Effector CD4-positive, alpha-beta T cell (primary cell): ENCODE results near the gene SDHAF3.
A peak's percentile ranks its signal among the peaks of the same experiment; 100 is the strongest.
"Not testable (repeated sequence)": the region's sequence is repeated elsewhere in the genome, so short reads cannot be mapped to it uniquely, and the experiment has no call there.

Experiments
- DNase-seq: peaks from one replicate; pipeline ENCODE4 v3.0.0-alpha.2; 2020
- total RNA-seq: gene quantifications from one replicate; lab custom pipeline; 2026; lab: John Stamatoyannopoulos, UW

SDHAF3 gene
- 3.0 reads per million, percentile 10 among the genes with 10 or more reads in this experiment for total RNA-seq

DNA sequence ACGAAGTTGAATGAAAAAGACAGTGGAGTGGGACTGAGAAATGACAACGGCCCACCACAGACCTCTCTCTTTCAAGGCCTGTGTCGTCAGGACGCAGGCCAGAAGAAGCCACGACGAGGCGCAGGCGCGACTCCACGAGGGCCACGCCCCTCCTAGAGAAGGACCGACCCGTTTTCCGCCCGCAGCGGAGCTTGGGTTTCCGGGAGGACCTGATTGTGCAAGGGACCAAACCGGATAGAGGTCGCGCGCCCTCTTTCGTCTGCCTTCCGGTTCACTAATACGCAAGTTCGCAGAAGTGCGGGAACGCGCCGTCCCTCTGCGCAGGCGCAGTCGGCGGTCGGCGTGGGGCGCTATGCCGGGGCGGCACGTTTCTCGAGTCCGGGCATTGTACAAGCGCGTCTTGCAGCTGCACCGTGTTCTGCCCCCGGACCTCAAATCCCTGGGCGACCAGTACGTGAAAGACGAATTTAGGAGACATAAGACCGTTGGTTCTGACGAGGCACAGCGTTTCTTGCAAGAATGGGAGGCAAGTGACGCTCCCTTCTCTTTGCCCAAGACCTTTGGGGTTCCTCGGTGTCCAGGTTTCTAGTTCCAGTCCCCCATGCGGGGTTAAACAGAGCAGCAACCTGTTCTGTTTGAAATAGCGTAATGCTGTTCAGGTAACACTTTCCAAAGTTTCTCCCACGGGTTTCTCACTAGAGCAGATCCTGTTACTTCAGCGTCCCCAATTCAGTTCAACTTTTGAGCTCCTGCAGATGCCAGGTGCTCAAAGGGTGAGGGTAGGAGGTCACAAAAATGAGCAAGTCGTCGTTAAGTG is at the start of gene SDHAF3:
Gene SDHAF3 (plus strand): TSS at position 327 of the 817 bp plus-strand sequence. CDS start 26 bp downstream, at position 353.
- DNase-seq: peak; percentile 97

DNA sequence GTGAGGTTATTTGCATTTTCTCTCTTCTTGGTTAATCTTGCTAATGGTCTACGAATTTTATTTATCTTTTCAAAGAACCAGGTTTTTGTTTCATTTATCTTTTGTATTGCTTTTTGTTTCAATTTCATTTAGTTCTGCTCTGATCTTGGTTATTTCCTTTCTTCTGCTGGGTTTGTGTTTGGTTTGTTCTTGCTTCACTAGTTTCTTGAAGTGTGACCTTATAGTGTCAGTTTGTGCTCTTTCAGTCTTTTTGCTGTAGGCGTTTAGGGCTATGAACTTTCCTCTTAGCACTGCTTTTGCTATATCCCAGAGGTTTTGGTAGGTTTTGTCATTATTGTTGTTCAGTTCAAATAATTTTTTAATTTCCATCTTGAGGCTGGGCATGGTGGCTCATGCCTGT is 45.5 kb upstream of the SDHAF3 start:
- DNase-seq: not testable (repeated sequence)

DNA sequence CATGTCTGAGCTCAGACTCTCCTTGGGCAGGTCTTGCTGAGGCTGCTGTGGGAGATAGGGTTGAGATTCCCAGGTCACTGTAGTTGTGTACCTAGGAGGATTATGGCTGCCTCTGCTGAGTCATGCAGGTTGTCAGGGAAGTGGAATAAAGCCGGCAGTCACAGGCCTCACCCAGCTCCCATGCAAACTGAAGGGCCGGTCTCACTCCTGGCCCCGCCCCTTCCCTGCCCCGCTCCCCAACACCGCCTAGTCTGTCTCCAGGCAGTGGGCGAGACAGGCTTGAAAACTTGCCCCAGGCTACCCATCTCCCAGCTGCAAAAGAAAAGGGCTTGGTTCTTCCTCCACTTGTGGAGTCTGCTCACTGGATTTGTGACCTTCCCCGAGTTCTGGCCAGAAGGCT is 41.6 kb upstream of the SDHAF3 start:
- DNase-seq: no peak

DNA sequence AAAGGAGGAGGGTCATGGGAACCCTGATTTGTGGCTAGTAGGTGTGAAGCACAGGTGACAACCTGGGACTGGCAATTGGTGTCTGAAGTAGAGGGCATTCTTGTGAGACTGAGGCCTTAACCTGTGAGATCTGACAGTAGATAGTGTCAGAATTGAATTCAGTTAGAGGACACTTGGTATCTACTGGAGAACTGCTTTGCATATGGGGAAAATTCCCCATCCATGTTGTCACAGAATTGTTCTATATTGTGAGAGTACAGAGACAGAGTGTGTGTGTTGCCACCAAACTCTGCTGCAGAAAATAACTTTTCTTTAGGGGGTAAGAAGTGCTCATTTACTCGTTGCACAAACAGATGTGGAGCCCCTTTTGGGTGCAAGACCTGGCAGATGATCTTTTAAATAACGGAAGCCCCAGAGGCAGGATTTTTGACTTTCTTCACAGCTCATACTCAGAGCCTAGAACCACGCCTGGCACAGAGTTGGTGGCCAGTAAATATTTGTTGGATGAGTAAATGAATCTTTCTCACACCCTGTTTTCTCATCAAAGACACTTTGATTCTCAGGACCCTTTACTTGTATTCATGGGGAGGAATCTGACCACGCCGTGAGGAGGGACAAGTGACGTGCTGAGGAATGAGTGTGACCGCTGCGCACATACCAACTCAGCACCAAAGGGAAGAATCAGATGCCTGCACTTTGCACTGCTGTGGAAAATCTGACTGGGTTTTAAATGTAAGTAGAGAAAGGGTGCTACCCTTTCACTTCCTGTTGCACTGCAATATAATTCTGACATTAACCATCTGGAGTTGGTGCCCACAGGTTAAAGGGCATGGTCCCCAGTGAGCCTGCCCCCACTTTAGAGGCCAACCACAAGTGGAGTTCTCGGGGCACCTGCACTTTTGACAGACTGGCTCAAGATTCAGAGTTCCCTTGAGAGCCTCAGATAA is 39.2 kb upstream of the SDHAF3 start:
- DNase-seq: no peak

DNA sequence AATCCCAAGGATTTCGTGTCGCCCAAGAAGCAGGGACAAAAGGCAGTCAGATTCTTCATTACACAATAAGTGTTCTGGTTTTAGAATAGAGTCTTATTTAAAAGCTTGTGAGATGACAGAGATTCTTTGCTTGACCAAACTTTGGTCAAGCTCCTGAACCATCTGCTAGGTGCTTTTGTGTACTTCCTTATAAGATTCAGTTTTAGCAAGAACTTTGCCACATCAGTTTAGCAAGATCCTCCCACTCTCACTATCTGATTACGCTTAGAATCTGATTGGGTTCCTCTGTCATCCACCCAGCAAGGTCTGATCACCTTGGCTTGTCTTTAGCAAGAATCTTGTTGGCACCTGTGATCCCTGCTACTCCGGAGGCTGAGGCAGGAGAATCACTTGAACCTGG is 38.2 kb upstream of the SDHAF3 start:
- no peak for DNase-seq

DNA sequence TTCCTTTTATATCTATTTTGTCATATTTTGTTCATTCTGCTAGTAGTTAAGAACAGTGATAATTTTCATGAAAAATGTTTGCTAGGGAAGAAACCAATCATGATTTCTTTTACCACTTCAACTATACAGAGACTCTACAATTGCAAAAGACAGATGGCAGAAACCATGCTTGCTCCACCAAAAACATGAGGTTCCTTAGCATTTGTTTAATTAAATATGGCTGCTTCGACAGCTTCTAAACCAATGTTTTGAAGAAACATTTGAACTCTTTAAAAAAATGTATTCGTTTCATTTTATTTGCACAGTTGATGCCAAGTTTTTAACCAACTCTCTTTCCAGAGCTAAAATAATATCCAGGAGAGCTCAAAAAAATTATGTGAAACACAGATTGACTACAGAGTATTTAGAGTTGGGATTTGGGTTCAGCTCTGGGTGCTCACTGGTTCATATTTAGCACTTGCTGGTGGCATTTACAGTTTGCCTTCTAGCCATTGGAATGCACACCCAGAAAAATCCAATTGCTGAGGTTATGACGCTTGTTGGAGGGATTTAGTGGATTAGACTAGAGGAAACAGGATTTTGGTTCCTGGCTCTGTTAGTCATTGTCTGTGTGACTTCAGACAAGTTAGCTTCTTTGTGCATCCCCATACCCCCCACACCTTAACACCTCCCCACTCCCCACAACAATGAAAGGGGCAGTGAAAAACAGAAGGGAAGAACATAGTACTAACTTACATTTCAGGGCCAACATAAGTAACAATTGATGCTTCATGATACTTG is 35.8 kb upstream of the SDHAF3 start:
- DNase-seq: no peak

DNA sequence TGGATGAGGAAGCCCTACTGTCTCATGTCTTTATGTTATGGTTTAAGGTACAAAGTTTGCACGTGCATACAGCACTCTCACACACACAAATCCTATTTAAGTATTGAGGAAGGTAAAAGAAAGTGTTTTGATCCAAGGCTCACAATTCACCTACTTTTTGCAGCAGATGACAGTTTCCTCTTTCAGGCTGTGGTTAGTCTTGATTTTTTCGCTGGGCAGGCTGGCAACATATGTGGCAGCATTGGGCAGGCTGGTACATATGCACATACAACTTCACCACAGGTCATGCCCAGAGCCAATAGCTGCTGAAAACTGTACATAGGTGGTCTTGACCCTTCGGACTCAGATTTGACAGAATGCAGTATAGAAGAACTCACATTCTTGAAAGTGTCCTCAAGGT is 29.1 kb upstream of the SDHAF3 start:
- DNase-seq: no peak

DNA sequence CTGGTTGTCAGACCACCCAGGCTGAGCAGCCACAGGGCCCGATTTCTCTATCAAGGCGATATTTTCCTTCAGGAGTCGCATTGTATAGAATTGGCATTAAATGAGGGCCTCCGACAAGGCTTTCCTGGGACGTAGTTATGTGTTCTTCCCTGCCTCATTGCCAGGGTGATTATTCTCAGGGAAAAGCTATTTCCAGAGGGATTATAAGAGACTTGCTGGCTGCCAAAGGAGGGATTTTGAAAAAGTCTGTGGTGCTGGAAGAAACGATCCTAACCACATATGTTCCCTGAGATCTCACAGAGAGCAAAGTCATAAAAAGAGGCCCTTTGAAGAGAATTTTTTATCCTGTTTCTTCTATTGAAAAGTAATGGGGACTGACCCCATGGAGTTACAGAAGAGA is 27.7 kb upstream of the SDHAF3 start:
- no peak for DNase-seq

DNA sequence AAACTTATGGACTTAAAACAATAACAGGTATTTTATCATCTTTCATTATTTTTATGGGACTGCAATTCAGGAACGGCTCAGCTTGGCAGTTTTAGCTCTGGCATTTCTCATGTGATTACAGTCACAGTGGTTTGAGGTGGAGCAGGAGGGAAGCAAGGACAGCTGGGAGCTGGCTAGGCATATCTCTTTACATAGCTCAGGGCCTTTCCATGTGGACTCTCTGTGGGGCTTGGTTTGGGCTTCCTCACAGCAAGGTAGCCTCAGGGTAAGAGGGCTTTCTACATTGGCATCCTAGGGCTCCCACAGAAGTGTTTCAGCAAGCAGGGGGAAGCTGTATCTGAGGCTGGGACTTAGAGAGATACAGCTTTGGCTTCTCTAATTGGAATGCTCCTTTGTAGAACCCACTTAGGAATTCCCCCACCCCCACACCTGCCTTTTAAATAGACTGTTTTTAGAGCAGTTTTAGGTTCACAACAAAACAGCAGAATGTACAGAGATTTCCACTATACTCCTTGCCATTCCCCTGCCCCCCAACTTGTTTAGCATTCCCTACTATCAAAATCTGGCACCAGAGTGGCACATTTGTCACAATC is 26.6 kb upstream of the SDHAF3 start:
- no peak for DNase-seq

DNA sequence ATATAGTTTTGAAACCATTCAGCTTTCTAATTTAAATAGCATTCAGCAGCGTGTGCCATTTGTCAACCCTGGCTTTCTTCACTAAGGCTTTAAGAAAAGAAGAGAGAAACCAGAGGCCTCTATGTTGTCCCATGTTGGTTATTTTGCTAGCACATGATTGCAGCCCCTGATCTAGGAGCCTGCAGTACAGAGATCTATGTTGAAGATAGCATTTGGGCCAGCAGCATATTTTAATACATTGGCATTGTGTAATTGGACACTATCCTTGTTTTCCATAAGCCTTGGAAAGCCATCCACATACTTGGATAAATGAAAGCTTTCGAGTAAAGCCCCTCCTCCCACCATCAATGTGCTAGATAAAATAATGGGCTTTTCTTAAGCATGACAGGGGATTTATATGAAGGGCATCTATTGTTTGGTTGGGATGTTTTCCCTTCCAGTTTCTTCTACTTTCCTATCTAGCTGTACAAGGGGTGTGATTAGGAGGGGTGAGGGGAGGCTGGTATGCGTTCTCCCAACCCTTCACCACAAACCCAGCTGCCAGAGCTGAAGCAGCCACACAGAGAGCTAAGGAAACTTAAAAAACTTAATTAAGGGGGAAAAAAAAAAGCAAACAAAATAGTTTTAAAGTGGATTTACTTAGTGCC is 23.1 kb upstream of the SDHAF3 start:
- DNase-seq: no peak

DNA sequence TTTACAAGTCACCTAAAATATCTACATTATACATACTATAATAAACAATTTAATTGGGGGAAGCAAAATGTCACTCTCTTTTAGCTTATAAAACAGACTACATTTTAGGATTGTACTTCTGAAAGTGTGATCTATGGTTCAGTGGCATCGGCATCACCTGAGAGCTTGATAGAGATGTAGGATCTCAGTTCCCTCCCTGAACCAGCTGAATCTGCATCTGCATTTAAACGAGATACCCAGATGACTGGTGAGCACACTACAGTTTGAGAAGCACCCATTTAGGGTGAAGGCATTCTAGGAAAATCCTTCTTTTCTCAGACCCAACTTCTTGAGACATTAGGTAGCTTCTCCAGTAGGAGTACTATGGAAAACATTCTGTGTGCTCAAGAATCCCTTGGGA is 21.5 kb upstream of the SDHAF3 start:
- no peak for DNase-seq

DNA sequence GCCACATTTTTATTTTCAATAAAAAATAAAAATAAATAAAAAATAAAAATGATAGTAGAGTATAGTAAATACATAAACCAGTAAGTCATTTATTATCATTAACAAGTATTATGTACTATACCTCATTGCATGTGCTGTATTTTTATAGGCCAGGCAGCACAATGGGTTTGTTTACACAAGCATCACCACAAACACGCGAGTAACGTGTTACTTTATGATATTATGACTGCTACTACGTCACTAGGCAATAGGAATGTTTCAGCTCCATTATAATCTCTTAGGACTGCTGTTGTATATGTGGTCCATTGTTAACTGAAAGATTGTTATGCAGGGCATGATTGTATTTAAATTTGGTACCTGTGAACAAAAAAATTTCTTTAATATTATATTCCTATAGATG is 20.8 kb upstream of the SDHAF3 start:
- no peak for DNase-seq

DNA sequence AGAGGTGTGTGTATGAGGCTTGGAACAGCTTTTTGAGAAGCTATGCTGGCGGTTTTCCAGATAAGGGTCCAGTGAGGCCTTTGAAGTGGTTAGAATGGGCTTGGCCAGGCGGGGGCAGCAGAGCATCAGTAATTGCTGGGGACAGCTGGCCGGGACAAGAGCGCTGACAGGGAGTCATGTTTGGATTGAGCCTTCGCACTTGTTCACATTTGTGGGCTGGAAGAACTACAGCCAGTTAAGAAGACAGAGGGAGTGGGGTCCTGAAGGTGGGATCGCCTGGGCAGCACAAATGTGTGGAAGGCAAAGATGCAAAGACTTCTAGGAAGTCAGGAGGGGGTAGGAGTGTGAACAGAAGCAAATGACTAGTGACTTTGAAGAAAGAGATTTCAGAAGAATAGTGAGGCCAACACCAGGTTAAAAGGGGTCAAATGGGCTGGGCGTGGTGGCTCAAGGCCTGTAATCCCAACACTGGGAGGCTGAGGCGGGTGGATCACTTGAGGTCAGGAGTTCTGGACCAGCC is 12.7 kb upstream of the SDHAF3 start:
- peak; percentile 48 for DNase-seq

DNA sequence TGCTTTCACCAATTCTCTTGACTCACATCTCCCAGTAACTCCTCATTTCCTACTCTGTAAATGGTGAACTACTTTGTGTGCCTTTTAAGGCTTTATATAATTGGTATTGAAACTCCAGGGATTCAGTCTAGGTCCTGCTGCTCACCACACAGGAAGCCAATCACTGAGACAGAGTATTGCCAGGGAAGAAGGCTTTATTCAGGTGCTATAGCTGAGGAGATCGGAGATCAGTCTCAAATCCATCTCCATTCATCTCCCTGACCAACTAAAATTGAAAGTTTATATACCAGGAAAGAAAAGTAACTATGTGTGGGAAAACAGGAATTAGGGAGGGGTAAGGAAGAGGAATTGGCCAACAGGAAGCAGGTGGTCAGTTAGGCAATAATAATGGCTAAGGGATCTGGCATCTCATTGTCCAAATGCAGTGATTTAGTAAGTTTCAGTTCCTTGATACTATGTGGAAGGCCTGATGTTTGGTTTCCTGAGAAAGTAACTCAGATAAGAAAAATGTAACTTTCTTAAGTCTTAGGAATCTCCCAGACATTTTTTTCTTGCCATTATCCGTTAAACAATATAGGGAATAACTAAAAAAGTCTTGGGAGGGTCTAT is 10.2 kb upstream of the SDHAF3 start:
- DNase-seq: no peak

DNA sequence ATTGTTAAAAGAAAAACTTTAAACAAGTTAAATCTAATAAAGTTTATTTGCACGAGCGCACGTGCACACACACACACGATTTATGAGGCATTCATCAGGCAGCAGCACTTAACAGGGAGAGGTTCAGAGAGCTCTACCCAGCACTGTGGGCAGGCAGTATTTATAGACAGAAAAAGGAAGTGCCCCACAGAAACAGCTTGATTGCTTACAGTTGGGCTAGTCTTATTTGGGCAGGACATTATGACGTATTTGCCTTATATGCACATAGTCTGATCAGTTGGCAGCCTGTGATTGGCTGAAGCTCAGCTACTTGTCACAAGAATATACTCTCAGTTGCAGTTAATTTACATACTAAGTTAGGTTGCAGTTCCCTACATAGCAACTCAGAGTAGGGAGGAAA is 1.2 kb upstream of the SDHAF3 start:
- no peak for DNase-seq

DNA sequence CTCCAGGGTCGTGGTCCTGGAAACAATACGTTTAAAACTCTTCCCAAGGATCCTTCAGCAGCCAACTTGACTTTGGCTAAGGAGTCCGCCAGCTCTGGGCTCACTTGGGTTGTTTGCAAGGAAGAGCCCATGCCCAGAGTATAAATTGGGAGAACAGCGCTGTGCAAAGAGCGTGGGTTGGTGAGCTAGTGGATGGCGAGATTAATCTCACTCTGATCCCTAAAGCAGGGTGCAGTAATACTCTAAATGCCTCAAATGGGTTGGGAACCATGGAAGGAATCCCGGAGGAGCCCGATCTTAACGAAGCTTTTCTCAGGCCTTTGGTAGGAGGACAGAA is 495 bp upstream of the SDHAF3 start:
- no peak for DNase-seq

DNA sequence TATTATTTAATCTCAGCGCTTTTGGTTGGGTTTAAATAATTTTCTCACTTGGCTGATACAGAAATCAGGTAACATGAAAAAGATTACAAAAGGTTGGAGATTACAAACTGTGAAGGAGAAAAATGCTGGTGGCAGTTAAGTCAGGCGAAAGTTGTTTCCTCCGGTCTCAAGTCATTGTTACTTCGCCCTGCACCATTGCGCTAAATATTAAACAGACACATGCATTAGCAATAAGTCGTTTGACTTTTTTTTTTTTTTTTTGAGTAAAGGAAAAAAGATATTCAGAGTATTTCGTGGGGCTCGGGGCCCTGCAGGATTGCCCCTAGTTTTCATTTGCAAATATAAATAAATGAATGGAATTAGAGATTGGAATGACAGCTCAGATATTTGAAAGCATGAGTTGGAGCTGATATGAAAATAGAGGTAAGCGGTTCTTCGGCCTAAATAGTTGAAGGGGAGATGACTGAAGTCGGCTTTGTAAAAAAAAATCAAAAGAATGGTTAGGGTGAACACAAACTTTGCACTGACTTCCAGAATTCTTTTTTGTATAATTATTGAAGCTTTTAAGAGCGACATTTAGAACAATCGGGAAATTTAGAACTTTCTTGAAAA is 914 bp downstream of the SDHAF3 start:
- DNase-seq: no peak

DNA sequence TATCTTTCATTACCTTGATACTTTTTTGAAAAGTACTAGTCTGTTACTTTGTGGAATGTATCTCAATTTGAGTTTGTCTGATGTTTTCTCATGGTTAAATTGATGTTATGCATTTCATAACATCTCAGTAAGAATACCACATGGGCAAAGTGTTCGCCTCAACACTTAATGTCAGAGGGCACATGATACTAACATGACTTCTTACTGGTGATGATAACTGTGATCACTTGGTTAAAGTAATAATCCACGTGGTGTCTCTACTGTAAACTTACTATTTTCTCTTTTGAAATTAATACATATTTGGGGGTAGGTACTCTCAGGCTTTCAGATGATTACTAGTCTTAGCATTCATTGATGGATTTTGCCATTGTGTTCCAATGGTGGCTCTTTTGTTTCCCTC is 2.2 kb downstream of the SDHAF3 start:
- DNase-seq: no peak

DNA sequence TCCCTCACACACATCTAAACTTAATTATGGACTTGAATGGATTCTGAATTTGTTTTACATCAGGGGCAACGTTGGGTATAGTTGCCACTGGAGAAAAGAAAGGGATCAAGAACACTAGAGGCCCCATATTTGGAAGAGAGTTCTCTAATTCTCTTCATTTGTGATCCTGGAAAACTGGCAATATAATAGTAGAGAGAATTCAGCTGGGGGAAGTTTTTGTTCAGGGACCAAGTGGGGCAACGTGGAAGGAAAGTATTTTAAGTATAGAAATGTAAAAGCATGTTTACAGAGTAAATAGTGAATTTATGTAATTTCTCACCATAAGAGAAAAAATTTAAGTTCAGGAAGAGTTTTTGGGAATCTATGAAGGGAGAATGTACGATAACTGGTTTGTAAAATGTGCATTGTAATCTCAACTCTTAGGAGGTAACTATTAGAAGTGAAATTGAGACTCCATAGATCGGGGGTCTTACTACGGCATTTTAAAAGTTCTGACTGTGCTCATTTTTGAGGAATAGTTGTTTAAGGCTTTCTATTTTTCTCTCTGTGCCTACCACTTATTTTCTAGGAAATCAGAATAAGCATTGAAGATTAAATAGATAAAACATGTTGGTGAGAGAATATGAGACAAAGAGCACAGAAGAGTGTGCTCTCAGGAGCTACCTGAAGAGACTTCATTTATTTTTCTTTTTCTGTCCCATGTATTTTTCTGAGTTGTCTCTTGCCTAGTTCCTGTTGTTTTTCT is 3.4 kb downstream of the SDHAF3 start:
- no peak for DNase-seq

DNA sequence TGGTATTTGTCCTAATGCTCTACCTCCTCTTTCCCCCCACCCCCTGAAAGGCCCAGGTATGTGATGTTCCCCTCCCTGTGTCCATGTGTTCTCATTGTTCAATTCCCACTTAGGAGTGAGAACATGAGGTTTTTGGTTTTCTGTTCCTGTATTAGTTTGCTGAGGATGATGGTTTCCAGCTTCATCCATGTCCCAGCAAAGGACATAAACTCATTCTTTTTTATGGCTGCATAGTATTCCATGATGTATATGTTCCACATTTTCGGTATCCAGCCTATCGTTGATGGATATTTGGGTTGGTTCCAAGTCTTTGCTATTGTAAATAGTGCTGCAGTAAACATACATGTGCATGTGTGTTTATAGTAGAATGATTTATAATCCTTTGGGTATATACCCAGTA is 5.6 kb downstream of the SDHAF3 start:
- not testable (repeated sequence) for DNase-seq
